ENCODE results near the gene ZNF610.

The ZNF610 gene

DNA sequence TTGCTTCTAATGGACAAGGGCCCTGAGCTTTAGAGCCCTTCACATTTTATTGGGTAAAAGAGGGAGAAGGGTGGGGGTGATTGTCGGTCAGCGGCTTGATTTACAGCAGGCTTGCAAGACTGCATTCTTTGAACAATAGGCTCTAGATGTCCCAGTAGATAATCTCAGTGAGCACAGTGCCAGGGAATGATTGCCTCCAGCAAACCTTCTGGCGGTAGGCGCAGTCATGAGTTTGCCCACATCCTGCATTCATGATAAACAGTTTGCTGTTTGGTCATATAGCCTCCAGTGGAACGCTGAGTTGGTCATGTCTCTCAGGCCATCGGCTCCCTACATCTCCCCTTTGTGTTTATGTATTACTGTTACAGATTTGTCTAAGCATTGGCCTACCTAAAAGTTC lies 74.2 kb downstream of the ZNF610 start:
- Histone ChIP-seq H3K9ac (ENCODE audit: low read length) (no peak overlapping the region), H3K27ac (ENCODE audit: low read depth, low read length) (no peak overlapping the region), H3K9me3 (ENCODE audit: low read length) (peaks cover 58% of the 10 kb centered on the region), H3K27me3 (ENCODE audit: control insufficient read depth in 1 of 2, insufficient read depth in 2 of 2, low read length in 2 of 2) (no peaks in the 10 kb centered on the region), H3K36me3 (ENCODE audit: insufficient read depth, low read length) (peaks cover 72% of the 10 kb centered on the region), H3K4me3 (ENCODE audit: low read depth in 1 of 2, low read length in 2 of 2) (no peak overlapping the region), H3K4me1 (ENCODE audit: insufficient read depth, low read length) (no peaks in the 10 kb centered on the region)

DNA sequence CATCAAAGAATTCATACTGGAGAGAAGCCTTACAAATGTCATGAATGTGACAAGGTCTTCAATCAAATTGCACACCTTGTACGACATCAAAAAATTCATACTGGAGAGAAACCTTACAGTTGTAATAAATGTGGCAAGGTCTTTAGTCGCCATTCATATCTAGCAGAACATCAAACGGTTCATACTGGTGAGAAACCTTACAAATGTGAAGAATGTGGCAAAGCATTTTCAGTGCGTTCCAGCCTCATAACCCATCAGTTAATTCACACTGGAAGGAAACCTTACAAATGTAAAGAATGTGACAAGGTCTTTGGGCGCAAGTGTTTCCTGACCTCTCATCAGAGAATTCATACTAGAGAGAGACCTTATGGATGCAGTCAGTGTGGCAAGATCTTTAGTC lies 79.7 kb downstream of the ZNF610 start:
- no peaks in the 10 kb centered on the region for H3K27me3 ChIP-seq (ENCODE audit: control insufficient read depth in 1 of 2, insufficient read depth in 2 of 2, low read length in 2 of 2)
- no peak overlapping the region for H3K27ac ChIP-seq (ENCODE audit: low read depth, low read length)
- peaks cover 75% of the 10 kb centered on the region for H3K9me3 ChIP-seq (ENCODE audit: low read length)
- H3K4me1 ChIP-seq (ENCODE audit: insufficient read depth, low read length): no peaks in the 10 kb centered on the region
- H3K4me3 ChIP-seq (ENCODE audit: low read depth in 1 of 2, low read length in 2 of 2): no peak overlapping the region
- no peak overlapping the region for H3K9ac ChIP-seq (ENCODE audit: low read length)
- peaks cover 21% of the 10 kb centered on the region for H3K36me3 ChIP-seq (ENCODE audit: insufficient read depth, low read length)
